ENCODE data around the gene RPS13.

DNA sequence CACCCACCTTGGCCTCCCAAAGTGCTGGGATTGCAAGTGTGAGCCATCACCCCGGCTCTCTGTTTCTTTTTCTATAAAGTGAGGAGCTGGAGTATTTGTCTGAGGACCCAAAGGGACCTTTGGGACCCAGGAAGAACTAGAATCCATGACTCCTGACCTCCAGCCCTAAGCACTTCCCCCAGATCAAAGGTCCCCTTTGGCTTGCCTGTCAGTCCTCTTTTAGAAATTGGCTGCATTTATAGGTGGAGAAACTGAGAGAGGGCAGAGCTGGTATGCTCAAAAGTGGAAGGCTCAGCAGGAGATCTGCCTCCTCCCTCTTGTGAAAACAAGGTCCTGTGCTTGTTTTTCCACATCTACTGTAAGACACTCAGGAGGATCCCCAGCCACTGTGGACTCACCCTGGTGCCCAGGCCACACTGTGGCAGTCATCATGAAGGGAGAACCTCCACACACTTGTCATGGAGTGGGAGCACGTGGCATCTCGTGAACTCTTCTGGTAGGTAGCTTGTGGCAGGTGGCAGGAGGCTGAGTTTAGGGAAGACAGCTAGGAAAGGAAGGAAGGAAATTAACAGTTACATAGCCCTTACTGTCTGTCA, 50.9 kb downstream of the RPS13 start:
- TF ChIP-seq, protein P1, sequence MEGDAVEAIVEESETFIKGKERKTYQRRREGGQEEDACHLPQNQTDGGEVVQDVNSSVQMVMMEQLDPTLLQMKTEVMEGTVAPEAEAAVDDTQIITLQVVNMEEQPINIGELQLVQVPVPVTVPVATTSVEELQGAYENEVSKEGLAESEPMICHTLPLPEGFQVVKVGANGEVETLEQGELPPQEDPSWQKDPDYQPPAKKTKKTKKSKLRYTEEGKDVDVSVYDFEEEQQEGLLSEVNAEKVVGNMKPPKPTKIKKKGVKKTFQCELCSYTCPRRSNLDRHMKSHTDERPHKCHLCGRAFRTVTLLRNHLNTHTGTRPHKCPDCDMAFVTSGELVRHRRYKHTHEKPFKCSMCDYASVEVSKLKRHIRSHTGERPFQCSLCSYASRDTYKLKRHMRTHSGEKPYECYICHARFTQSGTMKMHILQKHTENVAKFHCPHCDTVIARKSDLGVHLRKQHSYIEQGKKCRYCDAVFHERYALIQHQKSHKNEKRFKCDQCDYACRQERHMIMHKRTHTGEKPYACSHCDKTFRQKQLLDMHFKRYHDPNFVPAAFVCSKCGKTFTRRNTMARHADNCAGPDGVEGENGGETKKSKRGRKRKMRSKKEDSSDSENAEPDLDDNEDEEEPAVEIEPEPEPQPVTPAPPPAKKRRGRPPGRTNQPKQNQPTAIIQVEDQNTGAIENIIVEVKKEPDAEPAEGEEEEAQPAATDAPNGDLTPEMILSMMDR (IDR thresholded peaks at IDR 0.05): no peak
- TF ChIP-seq POLR2A (IDR thresholded peaks at IDR 0.05): no peak

Measured in adrenal gland (tissue), 5 donors.